HTERT RPE-1 (cell line): ENCODE data around the gene TUBG1.
"Not testable (repeated sequence)": the region's sequence is repeated elsewhere in the genome, so short reads cannot be mapped to it uniquely, and the experiment has no call there.

Experiments
- in situ Hi-C: fragments of 300-500 bp; cut with MboI; formaldehyde crosslinking; loops from 4 replicates; pipeline ENCODE4 v1.14.3; 2020; ENCODE audit warnings: low sequenced_read_pairs

The TUBG1 gene

DNA sequence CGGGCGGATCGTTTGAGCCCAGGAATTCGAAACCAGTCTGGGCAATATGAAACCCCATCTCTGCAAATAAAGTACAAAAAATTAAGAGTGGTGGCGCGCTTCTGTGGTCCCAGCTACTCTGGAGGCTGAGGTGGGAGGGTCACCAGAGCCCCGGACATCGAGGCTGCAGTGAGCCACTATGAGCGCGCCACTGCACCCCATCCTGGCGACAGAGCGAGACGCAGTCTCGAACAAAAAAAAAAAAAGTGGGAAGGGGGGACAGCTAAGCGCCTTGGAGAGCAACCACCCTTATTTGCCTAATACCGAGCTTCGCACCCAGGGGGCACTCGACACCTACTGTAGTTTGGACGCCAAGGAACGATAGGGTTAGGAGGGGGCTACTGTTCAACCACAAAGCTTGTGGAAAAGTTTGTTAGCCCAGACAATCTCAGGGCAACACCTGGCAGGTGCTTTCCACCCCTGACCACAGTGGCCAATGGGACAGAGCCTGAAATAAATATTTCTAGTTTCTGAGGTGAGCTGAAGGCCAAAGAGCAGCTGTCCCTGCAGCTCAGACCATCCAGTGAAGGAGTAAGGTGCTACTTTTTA is 31.1 kb upstream of the TUBG1 start:
- in situ Hi-C loops: no loop called here

DNA sequence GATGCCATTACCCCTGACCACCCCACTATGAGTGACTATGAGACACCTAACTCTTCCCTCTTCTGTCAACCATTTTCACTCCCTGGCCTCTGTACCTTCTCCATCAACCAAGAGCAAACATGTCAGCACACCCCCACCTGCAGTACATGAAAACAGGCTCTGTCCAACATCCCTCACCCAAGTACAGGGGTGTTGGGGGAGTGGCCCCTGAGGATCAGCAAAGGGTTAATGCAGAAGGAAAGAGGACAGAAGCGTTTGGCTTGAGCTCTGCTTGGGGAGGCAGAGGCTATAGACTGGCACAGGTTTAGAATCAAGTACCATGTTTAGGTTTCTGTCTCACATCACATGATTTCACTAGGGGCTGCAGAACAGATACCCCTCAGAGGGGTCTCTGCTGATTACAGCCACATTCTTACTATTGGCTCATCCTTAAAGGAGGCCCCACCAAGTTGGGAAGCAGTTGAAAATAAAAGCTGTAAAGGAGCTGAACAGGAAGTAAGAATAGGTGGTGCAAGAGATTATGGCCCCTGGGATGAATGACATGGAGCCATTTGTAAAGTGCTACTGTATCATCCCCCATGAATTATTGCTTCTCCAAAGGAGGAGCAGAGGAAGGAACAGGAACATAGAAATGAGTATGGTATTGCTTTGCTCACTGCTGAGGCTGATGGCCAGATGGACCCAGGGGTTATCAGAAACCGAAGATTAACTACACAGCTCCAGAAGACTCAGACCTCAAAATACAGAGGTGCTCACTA is 29.5 kb upstream of the TUBG1 start:
- in situ Hi-C loops: no loop called here

DNA sequence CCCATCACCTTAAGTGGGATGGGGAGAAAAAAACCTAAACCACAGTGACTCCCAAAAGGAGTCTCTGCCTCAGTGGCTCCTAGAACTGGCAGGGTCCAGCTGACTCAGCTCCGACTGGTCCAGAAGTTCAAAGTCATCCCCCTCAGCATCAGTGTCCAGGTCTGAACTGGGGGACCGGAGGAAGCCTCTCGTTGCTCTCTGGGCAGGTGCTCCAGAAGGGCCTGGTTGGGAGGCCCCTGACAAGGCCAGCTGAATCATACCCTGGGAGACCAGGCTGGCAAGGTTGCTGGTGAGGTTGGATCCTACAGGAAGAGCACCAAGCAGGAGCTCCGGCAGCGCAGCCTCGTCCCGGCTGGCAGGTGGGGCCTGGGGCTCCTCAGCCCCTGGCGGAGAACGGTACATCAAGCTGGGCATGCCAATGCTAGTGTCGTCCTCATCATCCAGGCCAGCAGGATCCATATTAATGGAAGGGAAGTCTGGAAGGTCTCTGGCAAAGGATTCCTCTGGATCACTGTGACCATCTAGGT is 27.7 kb upstream of the TUBG1 start:
- in situ Hi-C loops: no loop called here

DNA sequence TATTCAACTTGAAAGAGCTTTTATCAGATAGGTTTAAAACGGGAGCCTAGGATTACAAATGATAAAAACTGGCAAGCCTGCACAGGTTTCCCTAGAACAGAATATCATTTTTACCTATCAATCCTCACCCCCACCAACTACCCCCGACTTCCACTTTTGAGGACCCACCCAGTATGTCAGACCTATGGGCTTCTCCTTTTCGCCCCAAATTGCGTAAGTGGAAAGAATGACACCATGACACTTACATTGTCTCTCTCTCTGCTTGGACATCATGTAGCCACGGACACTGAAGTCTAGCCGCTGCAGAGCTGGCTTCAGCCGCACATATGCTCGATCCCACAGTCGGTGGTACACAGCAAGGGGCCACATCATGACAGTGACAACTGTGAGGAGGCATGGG is 24.6 kb upstream of the TUBG1 start:
- in situ Hi-C loops: no loop called here

DNA sequence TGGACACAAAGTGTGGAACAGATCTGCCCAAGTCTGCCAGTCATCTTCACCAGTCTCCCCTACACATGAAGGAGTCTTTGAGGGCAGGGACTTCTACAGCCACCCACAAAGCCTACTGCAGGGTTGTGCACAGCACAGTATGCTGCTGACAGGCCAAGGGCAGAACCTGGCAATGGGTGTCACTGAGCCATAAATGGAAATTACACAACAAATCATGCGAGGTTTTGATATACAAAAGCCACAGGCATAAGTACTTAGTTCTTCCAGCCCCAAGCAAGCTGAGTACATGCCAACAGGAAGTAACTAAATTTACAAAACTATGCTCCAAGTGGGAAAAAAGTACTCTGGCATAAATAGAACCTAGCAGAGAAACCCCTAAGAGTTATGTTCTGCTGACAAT is 24.1 kb upstream of the TUBG1 start:
- in situ Hi-C loops: no loop called here

DNA sequence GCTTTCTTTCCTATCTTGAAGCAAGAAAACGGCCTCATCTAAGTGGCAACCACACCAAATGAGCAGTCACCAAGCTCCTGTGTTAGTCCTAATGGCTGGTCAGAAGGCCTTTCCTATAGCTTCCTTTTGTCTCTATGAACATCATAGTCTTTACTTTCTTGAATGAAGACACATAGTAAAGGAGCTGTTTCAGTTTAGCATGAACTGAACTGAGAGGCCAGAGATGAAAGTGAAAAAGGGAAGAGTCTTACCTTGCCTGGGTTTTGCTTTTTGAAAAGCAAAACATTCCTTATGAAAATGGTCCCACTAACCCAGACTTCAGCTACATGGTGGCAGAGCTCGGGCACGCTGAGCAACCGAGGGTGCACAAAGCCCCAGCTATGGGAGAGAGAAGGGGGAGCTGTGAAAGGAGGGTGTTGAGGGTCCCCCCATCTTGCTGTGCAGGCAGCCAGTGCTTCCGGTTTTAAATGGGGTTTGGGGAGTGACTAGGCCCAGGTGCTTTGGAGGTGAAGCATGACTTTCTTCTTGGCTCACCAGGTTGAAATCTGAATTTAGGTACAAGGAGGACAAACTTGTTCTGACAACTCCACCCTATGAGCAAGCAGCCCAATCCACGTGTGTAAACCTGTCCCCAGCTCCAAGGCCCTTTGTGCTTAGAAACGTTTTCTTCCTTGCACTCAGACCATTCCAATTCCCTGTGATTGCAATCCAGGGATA is 22.8 kb upstream of the TUBG1 start:
- in situ Hi-C loops: no loop called here

DNA sequence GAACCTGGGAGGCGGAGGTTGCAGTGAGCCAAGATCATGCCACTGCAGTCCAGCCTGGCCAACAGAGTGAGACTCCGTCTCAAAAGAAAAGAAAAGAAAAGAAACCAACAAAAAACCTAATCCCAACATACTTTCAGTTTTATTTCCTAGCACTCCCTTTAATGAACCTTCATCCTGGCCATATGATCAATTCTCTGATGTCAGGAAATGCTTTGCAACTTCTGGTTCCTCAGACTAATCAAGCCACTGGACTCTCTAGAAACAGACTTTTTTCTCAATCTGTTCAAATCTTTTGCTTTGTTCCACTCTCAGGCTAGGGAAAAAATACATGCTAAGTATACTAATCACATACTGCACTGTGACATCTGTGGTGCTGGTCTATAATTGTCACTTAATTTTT is 18.6 kb upstream of the TUBG1 start:
- in situ Hi-C loops: no loop called here

DNA sequence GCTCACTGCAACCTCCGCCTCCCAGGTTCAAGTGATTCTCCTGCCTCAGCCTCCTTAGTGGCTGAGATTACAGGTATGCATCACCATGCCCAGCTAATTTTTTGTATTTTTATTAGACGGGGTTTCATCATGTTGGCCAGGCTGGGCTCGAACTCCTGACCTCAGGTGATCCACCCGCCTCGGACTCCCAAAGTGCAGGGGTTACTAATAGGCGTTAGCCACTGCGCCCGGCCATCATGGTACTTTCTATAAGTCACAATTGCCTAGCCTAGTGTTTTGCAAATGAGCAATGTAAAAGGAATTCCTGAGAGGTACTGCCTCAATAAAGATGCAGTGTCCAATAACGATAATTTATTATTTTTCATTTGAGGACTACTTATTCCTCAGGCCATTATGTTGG is 18.1 kb upstream of the TUBG1 start:
- in situ Hi-C loops: no loop called here

DNA sequence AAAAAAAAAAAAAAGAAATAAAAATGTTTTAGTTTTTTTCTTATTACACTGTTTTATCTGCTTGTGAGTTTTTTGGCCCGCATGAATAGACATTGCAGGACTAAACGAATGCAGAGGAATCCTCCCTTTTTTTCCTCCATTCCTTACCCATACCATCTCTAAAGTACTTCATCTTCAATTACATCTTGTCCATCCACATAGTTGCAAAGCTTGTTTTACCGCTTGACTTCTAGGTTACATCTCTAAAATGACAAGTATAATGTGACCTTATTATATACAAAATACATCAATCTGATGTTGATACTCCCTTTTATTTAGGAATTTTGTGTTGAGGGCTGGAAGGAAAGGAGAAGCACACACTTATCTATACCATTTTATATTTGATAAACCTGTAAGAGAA is 13.1 kb upstream of the TUBG1 start:
- in situ Hi-C loops: no loop called here

DNA sequence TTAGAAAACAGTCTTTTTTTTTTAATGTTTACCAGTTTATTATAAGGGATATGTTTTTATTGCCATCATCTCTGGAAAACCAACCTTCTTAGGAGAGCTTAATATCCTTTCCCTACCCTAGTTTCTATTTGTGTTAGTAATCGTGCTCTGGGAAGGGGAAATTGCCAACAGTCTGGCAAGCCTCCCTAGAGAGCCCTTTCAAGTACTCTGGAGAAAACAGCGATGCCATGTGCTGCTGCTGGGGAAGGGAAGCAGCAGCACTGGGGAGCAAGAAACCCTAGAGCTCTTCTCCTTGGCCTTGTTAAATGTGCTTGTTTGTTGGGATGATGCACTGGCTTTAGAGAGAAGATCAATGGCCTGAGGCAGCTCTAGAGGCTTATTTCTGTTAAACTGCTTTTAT is 10.6 kb upstream of the TUBG1 start:
- in situ Hi-C loops: no loop called here

DNA sequence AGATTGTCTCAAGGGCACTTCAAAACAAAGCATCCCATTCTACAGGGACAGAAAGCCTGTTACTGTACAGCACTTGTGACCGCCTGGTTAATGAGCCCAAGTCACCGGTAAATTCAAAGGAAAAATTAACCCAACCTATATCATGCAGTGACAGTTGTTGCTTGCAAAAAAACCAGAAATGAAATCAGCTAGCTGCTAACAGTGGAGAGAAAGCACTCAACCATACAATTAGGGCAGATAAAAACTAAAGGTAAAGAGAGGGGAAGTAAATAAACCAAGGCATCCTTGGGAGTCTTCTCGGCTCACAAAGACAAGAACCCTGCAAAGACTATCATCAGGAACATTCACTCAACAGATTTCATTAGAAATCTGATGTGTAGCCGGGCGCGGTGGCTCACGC is 6.2 kb upstream of the TUBG1 start:
- in situ Hi-C loops: no loop called here

DNA sequence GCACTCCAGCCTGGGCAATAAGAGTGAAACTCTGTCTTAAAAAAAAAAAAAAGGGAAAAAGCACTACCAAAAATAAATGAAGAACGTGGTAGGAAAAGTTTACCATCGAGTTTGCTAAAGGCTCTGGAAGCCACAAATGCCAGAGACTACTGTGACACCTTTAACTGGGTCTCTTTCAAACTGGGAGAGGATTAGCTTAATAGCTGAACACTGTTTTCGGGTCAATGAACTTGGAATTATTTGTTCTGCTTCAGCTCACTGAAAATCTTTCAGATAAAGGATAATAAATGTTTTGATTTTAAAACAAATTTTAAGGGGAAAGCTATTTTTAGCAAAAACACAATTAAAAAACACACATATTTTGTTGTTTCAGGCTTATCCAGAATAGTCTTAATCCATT is 1.7 kb upstream of the TUBG1 start:
- in situ Hi-C loops: no loop called here

DNA sequence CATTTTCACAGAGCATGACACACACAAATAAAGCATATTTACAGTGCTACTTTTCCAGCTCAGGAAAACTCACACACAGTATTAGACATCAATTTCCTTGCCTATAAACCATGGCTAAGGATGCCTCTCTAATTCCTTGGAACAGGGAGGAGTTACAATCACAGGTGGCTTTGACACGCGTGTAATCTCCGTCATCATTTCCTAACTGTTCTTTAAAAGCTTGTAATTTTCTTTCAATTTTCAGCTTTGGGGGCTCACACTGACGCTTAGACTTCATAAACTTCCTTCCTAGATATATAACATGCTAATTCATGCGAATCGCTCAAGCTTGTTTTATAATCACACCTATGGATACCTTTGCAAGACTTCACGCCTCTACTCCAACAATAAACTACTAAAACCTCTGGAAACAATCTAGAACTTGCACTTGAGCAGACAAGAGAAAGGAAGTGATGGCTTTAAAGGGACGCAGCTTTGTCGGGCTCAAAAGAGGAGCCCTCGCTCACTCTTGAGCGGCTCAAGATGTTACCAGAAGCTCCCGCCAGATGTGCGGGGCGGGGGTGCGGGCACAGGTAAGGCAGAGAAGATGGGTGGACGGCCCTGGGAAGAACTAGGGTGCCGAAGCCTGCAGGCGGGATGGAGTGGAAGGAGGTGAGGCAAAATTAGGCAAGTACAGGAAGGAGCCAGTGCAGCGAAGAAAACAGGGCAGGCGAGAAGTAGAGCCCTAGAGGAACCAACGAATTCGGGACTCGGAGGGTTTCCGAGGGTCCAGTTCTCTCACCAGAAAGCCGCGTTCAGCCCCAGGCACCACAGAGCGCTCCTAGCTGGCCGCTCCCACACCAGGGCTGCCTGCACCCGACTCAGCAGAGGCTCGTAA is 940 bp upstream of the TUBG1 start:
- in situ Hi-C loops: no loop called here

DNA sequence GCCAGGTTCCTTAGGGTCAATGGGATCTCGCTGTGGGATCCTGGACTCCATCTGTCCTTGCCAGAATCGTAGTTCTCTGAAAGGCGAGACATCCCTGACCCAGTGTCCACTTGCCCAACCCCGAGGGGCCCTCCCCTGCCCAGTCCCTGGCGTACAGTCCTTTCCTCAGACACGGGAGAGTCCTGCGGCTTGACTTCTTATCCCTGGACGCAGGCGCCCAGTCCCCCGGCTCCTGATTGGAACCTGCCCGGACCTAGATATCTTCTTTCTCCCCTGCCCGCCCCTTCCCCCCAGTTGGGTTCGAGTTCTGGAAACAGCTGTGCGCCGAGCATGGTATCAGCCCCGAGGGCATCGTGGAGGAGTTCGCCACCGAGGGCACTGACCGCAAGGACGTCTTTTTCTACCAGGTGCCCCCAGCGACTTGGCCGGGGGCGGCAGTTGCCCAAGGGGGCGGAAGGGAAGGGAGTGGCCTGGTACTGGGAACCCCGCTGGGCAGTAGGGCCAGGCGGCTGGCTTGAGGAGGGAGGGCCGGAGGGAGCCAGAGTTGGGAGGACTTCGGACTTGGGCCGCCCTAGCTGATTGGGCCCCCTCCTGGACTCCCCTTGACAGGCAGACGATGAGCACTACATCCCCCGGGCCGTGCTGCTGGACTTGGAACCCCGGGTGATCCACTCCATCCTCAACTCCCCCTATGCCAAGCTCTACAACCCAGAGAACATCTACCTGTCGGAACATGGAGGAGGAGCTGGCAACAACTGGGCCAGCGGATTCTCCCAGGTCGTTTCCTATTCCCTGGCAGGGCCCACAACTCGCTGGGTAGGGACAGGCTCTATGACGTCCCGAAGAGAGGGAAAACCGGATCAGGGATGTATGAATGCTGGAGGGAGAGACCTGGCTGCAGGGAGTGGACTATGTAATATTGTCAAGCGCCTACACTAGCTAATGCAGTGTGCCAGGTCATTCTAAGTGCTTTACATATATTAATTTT is 625 bp downstream of the TUBG1 start:
- in situ Hi-C loops: not testable (repeated sequence)

DNA sequence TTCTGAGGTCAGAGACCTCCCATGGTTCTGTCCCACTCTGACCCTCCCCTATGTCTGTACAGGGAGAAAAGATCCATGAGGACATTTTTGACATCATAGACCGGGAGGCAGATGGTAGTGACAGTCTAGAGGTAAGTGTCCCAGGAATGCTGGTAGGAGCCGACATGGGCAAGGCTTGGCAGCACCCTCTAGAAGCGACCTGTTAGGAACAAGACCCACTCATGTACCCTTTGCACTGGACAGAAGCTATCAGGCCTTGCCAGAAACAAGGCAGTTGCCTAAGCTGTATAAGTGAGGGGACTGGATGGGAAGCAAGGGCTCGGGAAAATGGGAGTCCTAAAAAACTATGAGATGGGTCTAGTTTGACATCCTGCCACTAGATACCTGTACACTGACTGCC is 2.5 kb downstream of the TUBG1 start:
- in situ Hi-C loops: no loop called here

DNA sequence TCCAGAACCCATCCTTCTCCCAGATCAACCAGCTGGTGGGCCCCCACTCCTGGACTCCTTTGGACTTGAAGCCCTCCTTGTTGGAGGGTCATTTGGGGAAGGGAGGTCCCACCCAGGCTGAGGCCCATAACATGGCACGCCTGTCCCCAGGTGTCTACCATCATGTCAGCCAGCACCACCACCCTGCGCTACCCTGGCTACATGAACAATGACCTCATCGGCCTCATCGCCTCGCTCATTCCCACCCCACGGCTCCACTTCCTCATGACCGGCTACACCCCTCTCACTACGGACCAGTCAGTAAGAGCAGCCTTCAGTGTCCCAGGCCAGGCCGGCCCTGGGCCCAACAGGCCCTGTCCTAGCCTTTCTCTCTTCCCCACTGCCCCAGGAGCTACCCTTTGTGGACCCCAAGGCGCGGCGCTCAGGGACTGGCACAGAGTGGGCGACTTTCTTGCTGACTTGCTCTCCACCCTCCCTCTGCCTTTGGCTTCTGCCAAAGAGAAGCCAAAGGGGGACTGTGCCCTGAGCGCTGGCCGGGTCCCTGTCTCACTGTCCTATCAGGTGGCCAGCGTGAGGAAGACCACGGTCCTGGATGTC is 4.3 kb downstream of the TUBG1 start:
- in situ Hi-C loops: no loop called here

DNA sequence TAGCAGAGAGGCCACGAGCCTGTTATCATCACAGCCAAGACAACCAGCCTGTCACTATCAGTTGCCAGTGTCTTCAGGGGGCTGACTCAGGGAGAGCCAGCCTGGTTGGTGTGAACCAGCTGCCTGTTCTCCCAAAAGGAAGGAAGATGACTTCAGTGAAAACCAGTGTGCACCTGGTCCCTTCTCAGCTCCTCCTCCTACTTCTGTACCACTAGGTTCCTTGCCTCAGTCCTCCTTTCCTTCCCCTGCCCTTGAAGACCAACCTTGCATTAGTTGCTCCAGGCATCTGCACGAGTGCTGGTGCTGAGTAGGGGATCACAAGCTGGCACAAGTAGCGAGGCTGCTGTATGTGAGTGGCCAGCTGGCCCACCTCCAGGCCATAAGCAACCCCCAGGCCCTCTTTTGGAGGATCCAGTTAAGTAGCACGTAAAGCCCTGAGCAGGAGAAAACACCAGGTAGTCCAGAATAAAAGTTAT is 8.5 kb downstream of the TUBG1 start:
- in situ Hi-C loops: no loop called here

DNA sequence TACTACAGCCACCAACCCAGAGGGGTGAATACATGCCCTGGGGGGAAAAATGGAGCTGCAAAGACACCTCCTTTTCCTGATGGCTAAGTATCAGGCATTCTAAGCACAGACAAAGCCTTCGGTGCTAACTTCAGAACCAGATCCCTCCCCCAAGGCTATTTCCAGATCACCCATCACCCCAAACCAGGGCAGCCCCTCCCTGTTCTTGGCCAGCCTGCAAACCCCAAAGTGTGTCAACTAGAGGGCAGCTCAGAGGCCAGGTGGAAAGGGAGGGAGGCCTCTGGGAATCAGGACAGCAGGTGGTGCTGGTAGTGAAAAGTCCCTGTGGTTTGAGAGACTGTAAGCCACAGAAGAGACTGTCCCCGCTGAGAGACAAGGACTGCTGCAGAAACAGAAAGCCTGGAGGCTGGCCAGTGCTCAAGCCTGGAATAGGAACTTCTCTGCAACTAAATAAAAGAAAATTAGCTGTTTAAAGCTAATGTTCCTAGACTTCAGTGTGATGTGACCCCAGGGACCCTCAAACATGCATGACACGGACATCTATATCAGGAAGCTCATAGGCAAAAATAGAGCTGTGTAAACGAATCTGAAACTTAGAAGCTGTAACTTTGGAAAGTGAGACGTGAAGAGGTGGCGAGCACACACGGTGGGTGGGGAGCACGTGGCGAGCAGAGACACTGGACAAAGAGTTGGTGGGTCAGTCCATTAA is 9.1 kb downstream of the TUBG1 start:
- in situ Hi-C loops: no loop called here

DNA sequence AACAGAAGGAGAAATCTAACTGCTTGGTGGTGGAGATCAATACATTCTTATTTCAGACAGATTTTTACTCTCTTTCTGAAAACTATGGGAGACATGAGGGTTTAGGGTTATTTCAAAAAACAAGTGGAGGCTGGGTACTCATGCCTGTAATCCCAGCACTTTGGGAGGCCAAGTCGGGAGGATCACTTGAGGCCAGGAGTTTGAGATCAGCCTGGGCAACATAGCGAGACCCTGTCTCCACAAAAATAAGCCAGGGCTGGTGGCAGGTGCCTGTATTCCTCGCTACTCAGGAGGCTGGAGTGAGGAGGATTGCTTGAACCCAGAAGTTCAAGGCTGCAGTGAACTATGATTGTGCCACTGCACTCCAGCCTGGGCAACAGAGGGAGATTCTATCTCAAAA is 12.5 kb downstream of the TUBG1 start:
- in situ Hi-C loops: not testable (repeated sequence)
